ENCODE data around the gene UBE2D1. TPM values are rescaled to one million over a fixed set of nuclear protein-coding genes. Genes with fewer than 3 reads are reported as not detected.

UBE2D1 gene
- 16.9 TPM for polyA plus RNA-seq (2013, experiment 1 of 2; ENCODE audit: insufficient read length)
- 16.3 TPM for polyA plus RNA-seq (2013, experiment 2 of 2; ENCODE audit: insufficient read length)

GRCh38 chr10:58334817-58335305, at the start of gene UBE2D1:
Gene UBE2D1 (plus strand): TSS chr10:58335006. CDS start chr10:58335202, 196 bp downstream.
- DNase-seq = peak; percentile 73

- peak; percentile 61 for DNase-seq
Measured at GRCh38 chr10:58291538-58292174, 43.1 kb upstream of the UBE2D1 start.

- no peak for DNase-seq
Measured at GRCh38 chr10:58293989-58294388, 40.8 kb upstream of the UBE2D1 start.

GRCh38 chr10:58299580-58299979, 35.2 kb upstream of the UBE2D1 start:
- peak; percentile 50 for DNase-seq

DNA sequence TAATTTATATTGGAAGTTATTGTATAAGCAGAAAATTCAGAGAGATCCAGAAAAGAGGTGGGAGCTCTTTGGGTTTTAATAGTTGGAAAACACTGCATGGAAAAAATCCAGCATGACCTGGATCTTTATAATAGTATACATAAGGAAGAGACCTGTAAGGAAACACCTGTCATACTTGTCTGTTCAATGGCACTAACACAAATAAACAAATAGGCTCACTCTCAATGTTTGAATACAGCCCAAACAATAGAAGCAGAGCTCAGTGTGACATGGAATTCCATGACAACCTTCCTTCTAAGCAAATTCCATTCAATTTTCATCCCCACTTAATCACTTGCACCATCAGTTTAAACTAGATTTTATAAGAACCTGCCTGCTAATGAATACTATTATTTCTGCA, 34.1 kb upstream of the UBE2D1 start:
- DNase-seq = no peak

- DNase-seq = no peak
Measured at GRCh38 chr10:58302254-58302653, 32.6 kb upstream of the UBE2D1 start.

DNA sequence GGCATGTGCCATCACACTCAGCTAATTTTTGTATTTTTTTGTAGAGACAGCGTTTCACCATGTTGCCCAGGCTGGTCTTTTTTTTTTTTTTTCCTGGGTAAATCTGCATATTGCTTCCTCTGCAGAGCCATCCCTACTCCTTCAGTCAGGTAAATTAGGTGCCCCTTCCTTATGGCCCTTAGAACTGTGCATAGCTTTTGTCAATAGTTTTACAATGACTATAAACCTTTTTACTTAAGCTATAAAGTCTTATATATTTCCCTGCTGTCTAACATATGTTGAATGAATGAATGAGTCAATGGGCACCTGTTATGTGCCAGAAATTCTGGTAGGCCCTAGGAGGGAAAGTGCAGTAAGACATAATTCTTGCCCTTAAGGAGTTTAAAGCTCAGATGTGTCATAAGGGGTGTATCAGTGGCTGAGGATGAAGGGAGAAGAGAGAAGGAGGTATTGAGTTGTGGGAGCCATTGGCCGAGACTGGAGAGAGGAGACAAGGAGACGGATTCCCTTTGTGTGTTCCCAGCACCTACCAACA, 30.6 kb upstream of the UBE2D1 start:
- DNase-seq = no peak

GRCh38 chr10:58305821-58306220, 29.0 kb upstream of the UBE2D1 start:
- no peak for DNase-seq

DNA sequence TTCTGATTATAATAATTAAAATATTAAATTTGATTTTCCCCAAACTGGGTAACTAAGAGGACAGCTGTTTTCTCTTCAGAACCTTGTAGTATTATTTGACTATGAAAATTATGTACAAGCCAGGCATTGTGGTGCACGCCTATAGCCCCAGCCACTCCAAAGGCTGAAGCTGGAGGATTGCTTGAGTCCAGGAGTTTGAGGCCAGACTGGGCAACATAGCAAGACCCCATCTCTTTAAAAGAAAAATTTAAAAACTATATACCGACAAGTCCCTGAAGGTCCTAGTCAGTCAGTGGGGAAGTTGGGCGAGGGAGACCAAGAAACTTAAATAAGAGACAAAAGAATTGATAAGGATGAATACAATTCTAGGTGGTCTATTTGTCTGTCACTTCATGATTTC, 27.1 kb upstream of the UBE2D1 start:
- no peak for DNase-seq

- DNase-seq = no peak
Measured at GRCh38 chr10:58311026-58311425, 23.8 kb upstream of the UBE2D1 start.

GRCh38 chr10:58316874-58317273, 17.9 kb upstream of the UBE2D1 start:
- no peak for DNase-seq

GRCh38 chr10:58318346-58318745, 16.5 kb upstream of the UBE2D1 start:
- DNase-seq = no peak

DNA sequence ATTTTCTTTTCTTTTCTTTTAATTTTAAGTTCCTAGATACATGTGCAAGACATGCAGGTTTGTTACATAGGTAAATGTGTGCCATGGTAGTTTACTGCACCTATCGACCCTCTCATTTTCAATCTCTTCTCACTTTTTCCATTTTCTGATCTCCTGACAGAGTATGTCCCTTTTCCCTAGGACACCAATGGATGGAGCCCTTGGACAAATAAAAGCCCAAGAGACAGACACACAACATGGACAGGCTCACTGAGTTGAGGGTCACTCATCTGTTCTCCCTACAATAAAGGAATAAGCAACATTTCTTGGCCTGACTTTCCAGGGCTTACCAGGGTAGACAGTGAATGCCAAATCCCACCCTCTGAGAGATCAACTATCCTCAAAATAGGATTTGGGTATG, 15.2 kb upstream of the UBE2D1 start:
- no peak for DNase-seq

- DNase-seq = no peak
Measured at GRCh38 chr10:58320351-58321049, 14.3 kb upstream of the UBE2D1 start.

- DNase-seq = no peak
Measured at GRCh38 chr10:58322072-58322834, 12.6 kb upstream of the UBE2D1 start.

- DNase-seq = no peak
Measured at GRCh38 chr10:58322835-58323209, 12.0 kb upstream of the UBE2D1 start.

GRCh38 chr10:58326967-58327381, 7.8 kb upstream of the UBE2D1 start:
- peak; percentile 62 for DNase-seq

DNA sequence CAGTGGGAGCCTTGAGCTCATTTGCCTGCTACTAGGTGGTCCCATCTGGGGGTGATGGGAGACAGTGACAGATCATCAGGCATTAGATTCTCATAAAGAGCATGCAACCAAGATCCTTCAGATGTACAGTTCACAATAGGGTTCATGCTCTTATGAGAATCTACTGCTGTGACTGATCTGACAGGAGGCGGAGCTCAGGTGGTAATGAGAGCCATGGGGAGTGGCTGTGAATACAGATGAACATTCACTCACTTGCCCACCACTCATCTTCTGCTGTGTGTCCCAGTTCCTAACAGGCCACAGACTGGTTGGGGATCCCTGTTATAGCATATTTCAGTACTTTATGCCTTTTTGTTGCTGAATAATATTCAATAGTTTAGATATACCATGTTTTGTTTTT, 6.6 kb upstream of the UBE2D1 start:
- no peak for DNase-seq

- no peak for DNase-seq
Measured at GRCh38 chr10:58330431-58330830, 4.4 kb upstream of the UBE2D1 start.

DNA sequence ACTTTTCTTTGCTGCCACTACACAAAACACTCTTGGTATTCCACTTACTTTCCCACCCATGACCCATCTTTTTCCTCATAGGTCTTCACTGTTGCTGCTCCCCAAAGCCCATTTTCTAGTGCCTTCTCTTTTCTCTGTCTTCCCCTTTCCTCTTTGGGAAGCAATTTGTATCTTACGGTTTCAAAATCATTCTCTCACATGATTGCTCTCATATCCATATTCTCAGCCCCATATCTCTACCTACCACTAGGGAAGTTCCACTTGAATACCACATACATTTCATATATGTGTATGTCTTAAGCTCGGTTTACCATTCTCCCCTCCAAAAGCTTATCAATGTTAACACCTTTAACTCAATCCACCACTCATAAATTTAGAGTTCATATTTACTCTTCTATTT, 3.2 kb upstream of the UBE2D1 start:
- DNase-seq = no peak

DNA sequence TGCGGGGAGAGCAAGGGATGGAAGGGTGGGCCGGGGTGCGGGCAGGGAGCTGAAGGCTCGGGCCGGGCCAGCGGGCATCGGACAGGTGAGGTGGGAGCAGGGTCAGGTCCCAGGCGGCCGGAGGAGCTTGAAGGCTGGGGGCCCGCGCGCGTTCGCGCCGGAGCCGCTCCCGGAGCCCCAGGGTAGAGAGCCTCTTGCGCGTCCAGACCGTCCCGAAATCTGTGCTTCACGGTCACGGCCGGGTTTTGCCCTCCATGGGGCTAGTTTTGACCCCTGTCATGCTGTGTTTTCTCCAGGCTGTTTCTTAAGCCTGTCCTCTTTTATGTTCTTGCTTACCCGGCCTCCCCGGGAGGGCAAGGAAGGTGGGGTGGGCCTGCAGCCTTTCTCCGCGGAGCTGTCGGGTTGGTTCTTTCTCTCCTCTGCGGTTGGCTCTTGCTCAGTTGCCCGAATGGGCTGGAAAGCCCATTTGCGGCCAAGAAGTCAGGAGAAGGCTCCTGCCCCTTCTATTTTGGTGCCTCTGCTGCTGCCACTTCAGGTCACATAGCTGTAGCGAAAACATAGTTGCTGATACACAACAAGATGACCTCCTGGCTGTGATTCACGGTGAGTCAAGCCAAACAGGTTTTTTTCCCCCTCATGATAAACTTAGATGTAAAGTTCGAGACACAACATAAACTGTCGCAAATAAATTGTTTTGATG, 650 bp downstream of the UBE2D1 start:
- peak; percentile 39 for DNase-seq

GRCh38 chr10:58336242-58336641, 1.4 kb downstream of the UBE2D1 start:
- DNase-seq = no peak
